RWPE1 (cell line): ENCODE results near the gene PIPOX.

ENCODE experiments used
- CTCF ChIA-PET: fragments of 350-600 bp; sonication (Branson Sonifier 250); formaldehyde crosslinking; extraction: SDS; loops from one replicate; lab custom pipeline; 2021; lab: Yijun Ruan, JAX
- POLR2A ChIA-PET: fragments of 400-600 bp; formaldehyde crosslinking; extraction: SDS; loops from one replicate; lab custom pipeline; 2020; ENCODE audit warnings: antibody characterized with exemption; ENCODE audit not compliant: low non-redundant PET; lab: Yijun Ruan, JAX
- DNase-seq: peaks from one replicate; pipeline ENCODE4 v3.0.0; 2012; ENCODE audit warnings: low spot score
- H3K27ac ChIP-seq: fragments of 450-650 bp; 2 replicates; pipeline ENCODE4 v1.5.1; 2017
- CTCF ChIP-seq: fragments of 450-650 bp; conservative IDR thresholded peaks from 2 replicates; pipeline ENCODE4 v1.5.1; 2017; ENCODE audit warnings: low read depth, mild to moderate bottlenecking

Gene PIPOX

GRCh38 chr17:29077320-29077719 is 34.4 kb downstream of the PIPOX start:
- no peak for TF ChIP-seq CTCF
- ChIA-PET CTCF (interaction anchor here (1.2 kb wide), 1 partner anchor 7 kb away, joined by 3 read pairs; no protein-coding TSS in a partner anchor), POLR2A (no interaction called here)
- H3K27ac ChIP-seq: no peak overlapping the region
- no peak for DNase-seq

- ChIA-PET CTCF (interaction anchor here (0.5 to 1.1 kb wide), 2 partner anchors 31 to 113 kb away, joined by 3 to 4 read pairs; no protein-coding TSS in a partner anchor), POLR2A (no interaction called here)
- DNase-seq: no peak
- no peak for TF ChIP-seq CTCF
- no peak overlapping the region for H3K27ac ChIP-seq
These were observed 35.5 kb downstream of the PIPOX start for GRCh38 chr17:29078183-29079045.

GRCh38 chr17:29079433-29079832 is 36.5 kb downstream of the PIPOX start:
- no peak for DNase-seq
- H3K27ac ChIP-seq: no peak overlapping the region
- no peak for TF ChIP-seq CTCF
- ChIA-PET POLR2A (no interaction called here), CTCF (interaction anchor here (0.6 to 1.1 kb wide), 2 partner anchors 20 to 114 kb away, joined by 4 read pairs; no protein-coding TSS in a partner anchor)

- CTCF ChIA-PET: interaction anchor here (0.6 kb wide), 1 partner anchor 21 kb away, joined by 4 read pairs; no protein-coding TSS in a partner anchor
- DNase-seq: no peak
- TF ChIP-seq CTCF: no peak
- POLR2A ChIA-PET: no interaction called here
- H3K27ac ChIP-seq: no peak overlapping the region
These were observed 36.9 kb downstream of the PIPOX start for GRCh38 chr17:29079887-29080286.

- POLR2A ChIA-PET: no interaction called here
- CTCF ChIA-PET: no interaction called here
- DNase-seq: no peak
- no peak for TF ChIP-seq CTCF
- no peak overlapping the region for H3K27ac ChIP-seq
These were observed 37.4 kb downstream of the PIPOX start for GRCh38 chr17:29080323-29080722.

- CTCF ChIA-PET: interaction anchor here (0.7 kb wide), 1 partner anchor 144 kb away, joined by 3 read pairs; no protein-coding TSS in a partner anchor
- DNase-seq: no peak
- POLR2A ChIA-PET: no interaction called here
- no peak overlapping the region for H3K27ac ChIP-seq
- no peak for TF ChIP-seq CTCF
These were observed 38.0 kb downstream of the PIPOX start for GRCh38 chr17:29080965-29081364.
